GM12878 (cell line): ENCODE results near the gene NEGR1. TPM values are rescaled to one million over a fixed set of nuclear protein-coding genes. Genes with fewer than 3 reads are reported as not detected.

Source experiments
- BCLAF1 ChIP-seq: fragments of 450-650 bp; IDR thresholded peaks from 2 replicates; pipeline ENCODE4 v1.6.1; 2017; ENCODE audit warnings: antibody characterized with exemption, mild to moderate bottlenecking, moderate library complexity
- CTCF ChIP-seq, 3 experiments: IDR thresholded peaks in 2 of 3; conservative IDR thresholded peaks in 1 of 3; 2 replicates each; pipeline ENCODE4 v1.5.1; 2011; ENCODE audit warnings: low read depth in 3 of 3, low read length in 3 of 3, mild to moderate bottlenecking in 3 of 3, control low read depth in 2 of 3, moderate library complexity in 2 of 3, inconsistent platforms in 1 of 3, mixed read lengths in 1 of 3; ENCODE audit not compliant: control insufficient read depth in 2 of 3, insufficient read depth in 1 of 3; ENCODE audit errors: extremely low read depth in 1 of 3
- E2F8 ChIP-seq: fragments of 450-650 bp; IDR thresholded peaks from 2 replicates; pipeline ENCODE4 v1.6.1; 2018; ENCODE audit warnings: mild to moderate bottlenecking, low read depth, moderate library complexity; ENCODE audit not compliant: partially characterized antibody
- USF2 ChIP-seq: IDR thresholded peaks from 2 replicates; pipeline ENCODE4 v1.6.1; 2011; ENCODE audit warnings: low read depth, low read length, improper control_type of control experiment, borderline replicate concordance
- ZBTB4 ChIP-seq: fragments of 450-650 bp; formaldehyde crosslinking; IDR thresholded peaks from 2 replicates; pipeline ENCODE4 v1.4.0; 2022; ENCODE audit warnings: mild to moderate bottlenecking, moderate library complexity
- ZNF384 ChIP-seq: IDR thresholded peaks from 2 replicates; pipeline ENCODE4 v1.6.1; 2012; ENCODE audit warnings: low read depth, mild to moderate bottlenecking, low read length, improper control_type of control experiment, borderline replicate concordance
- ZNF687 ChIP-seq: fragments of 450-650 bp; IDR thresholded peaks from 2 replicates; pipeline ENCODE4 v1.6.1; 2017; ENCODE audit warnings: mild to moderate bottlenecking, moderate library complexity
- polyA plus RNA-seq, 11 experiments: library from polyadenylated mRNA; depleted of rRNA in 4 of 11; unstranded in 6 of 11; stranded (reverse) in 5 of 11; fragments of >200 nt; fragmentation: Nextera tagmentation in 4 of 11; fragmentation: Illumina TruSeq in 1 of 11; extraction: Ambion mirVana in 4 of 11; extraction: Trizol in 1 of 11; gene quantifications; 1 replicate in 1 of 11; 2 replicates in 10 of 11; pipeline versions ENCODE4 v1.2.1 to v1.2.3, GENCODE V29; 2011 to 2016; ENCODE audit warnings: inconsistent platforms in 2 of 11, missing spikeins in 2 of 11, low read depth in 1 of 11
- total RNA-seq, 4 experiments: library from RNA; depleted of rRNA in 3 of 4; stranded (reverse); fragments of >200 nt in 3 of 4; fragmentation: Illumina TruSeq in 1 of 4; extraction: Trizol in 1 of 4; gene quantifications; 2 replicates each; pipeline versions ENCODE4 v1.2.1 to v1.2.3, GENCODE V29; 2013 to 2021

Gene NEGR1
- total and polyA plus RNA-seq, 10 of the 15 experiments (the other 5 are each of a cell fraction or from before 2014, with no cell fraction given), result under 0.01 to 0.03 (median 0.01) TPM; not detected in 7

GRCh38 chr1:72006092-72006491, 276.2 kb downstream of the NEGR1 start (continued):
- TF ChIP-seq ZBTB4 (CRISPR knock-in tag), result no peak
- no peak for TF ChIP-seq USF2
- no peak for TF ChIP-seq ZNF687
- TF ChIP-seq CTCF (IDR thresholded peaks at IDR 0.05 in 2 of 3, conservative IDR thresholded peaks at IDR 0.05 in 1 of 3; ENCODE audit: control insufficient read depth in 2 of 3, extremely low read depth in 1 of 3, insufficient read depth in 1 of 3, low read depth in 3 of 3, low read length in 3 of 3), result no peak
- TF ChIP-seq ZNF384, result no peak
- no peak for TF ChIP-seq E2F8
- TF ChIP-seq BCLAF1, result no peak
- TF ChIP-seq, all 136 proteins: peak for 0
